ENCODE data around the gene PRIMA1.

Gene PRIMA1

GRCh38 chr14:93759719-93760307, 28.5 kb downstream of the PRIMA1 start:
- no peak overlapping the region for H3K4me2 ChIP-seq (ENCODE audit: low read depth, low read length, poor library complexity, severe bottlenecking)
- no peak overlapping the region for H3K27ac ChIP-seq (ENCODE audit: low read depth, low read length)
- H3K27me3 ChIP-seq (ENCODE audit: low read length), result no peaks in the 10 kb centered on the region
- no peak overlapping the region for H3K4me3 ChIP-seq (ENCODE audit: insufficient read depth, low read length, poor library complexity, severe bottlenecking)
- H3K9ac ChIP-seq (ENCODE audit: low read length), result no peak overlapping the region
- no peaks in the 10 kb centered on the region for H3F3A ChIP-seq (ENCODE audit: insufficient read depth)
- H3K79me2 ChIP-seq (ENCODE audit: insufficient read depth, low read length), result no peaks in the 10 kb centered on the region
- H4K20me1 ChIP-seq (ENCODE audit: low read depth, low read length), result no peaks in the 10 kb centered on the region
- H3K9me2 ChIP-seq (replicated peaks; ENCODE audit: insufficient read depth, low read length), result no peaks in the 10 kb centered on the region
- H2AFZ ChIP-seq (ENCODE audit: low read depth, low read length, severe bottlenecking), result no peak overlapping the region
- TF ChIP-seq CTCF (IDR thresholded peaks at IDR 0.05; ENCODE audit: insufficient read depth, low read length, poor library complexity, severe bottlenecking) (no peak), EZH2phosphoT487 (conservative IDR thresholded peaks at IDR 0.05; ENCODE audit: low read length) (no peak)
- no peaks in the 10 kb centered on the region for H3K36me3 ChIP-seq (ENCODE audit: low read length)
- H3K9me3 ChIP-seq (ENCODE audit: insufficient read depth, low read length), result no peaks in the 10 kb centered on the region

GRCh38 chr14:93757206-93757605, 31.1 kb downstream of the PRIMA1 start:
- Histone ChIP-seq H3F3A (ENCODE audit: insufficient read depth) (no peaks in the 10 kb centered on the region), H3K9me2 (replicated peaks; ENCODE audit: insufficient read depth, low read length) (no peaks in the 10 kb centered on the region), H3K9ac (ENCODE audit: low read length) (no peak overlapping the region), H3K27ac (ENCODE audit: low read depth, low read length) (no peak overlapping the region), H3K4me3 (ENCODE audit: insufficient read depth, low read length, poor library complexity, severe bottlenecking) (no peak overlapping the region), H3K9me3 (ENCODE audit: insufficient read depth, low read length) (no peaks in the 10 kb centered on the region), H2AFZ (ENCODE audit: low read depth, low read length, severe bottlenecking) (no peak overlapping the region), H3K79me2 (ENCODE audit: insufficient read depth, low read length) (no peaks in the 10 kb centered on the region), H3K36me3 (ENCODE audit: low read length) (no peaks in the 10 kb centered on the region), H3K4me2 (ENCODE audit: low read depth, low read length, poor library complexity, severe bottlenecking) (no peak overlapping the region), H4K20me1 (ENCODE audit: low read depth, low read length) (no peaks in the 10 kb centered on the region), H3K27me3 (ENCODE audit: low read length) (no peaks in the 10 kb centered on the region)
- TF ChIP-seq EZH2phosphoT487 (conservative IDR thresholded peaks at IDR 0.05; ENCODE audit: low read length), result no peak
- TF ChIP-seq CTCF (IDR thresholded peaks at IDR 0.05; ENCODE audit: insufficient read depth, low read length, poor library complexity, severe bottlenecking), result no peak

GRCh38 chr14:93753647-93754046, 34.6 kb downstream of the PRIMA1 start:
- Histone ChIP-seq H3K4me2 (ENCODE audit: low read depth, low read length, poor library complexity, severe bottlenecking) (no peak overlapping the region), H2AFZ (ENCODE audit: low read depth, low read length, severe bottlenecking) (no peak overlapping the region), H3K9me2 (replicated peaks; ENCODE audit: insufficient read depth, low read length) (no peaks in the 10 kb centered on the region), H3K79me2 (ENCODE audit: insufficient read depth, low read length) (no peaks in the 10 kb centered on the region), H3F3A (ENCODE audit: insufficient read depth) (no peaks in the 10 kb centered on the region), H3K9me3 (ENCODE audit: insufficient read depth, low read length) (no peaks in the 10 kb centered on the region), H3K27ac (ENCODE audit: low read depth, low read length) (no peak overlapping the region), H3K36me3 (ENCODE audit: low read length) (no peaks in the 10 kb centered on the region), H3K4me3 (ENCODE audit: insufficient read depth, low read length, poor library complexity, severe bottlenecking) (no peak overlapping the region), H3K27me3 (ENCODE audit: low read length) (no peaks in the 10 kb centered on the region), H4K20me1 (ENCODE audit: low read depth, low read length) (no peaks in the 10 kb centered on the region), H3K9ac (ENCODE audit: low read length) (no peak overlapping the region)
- TF ChIP-seq EZH2phosphoT487 (conservative IDR thresholded peaks at IDR 0.05; ENCODE audit: low read length) (no peak), CTCF (IDR thresholded peaks at IDR 0.05; ENCODE audit: insufficient read depth, low read length, poor library complexity, severe bottlenecking) (no peak)
